Gastroesophageal sphincter (tissue), 4 donors: ENCODE measurements around the gene TRIM17. TPM values are rescaled to one million over a fixed set of nuclear protein-coding genes. Genes with fewer than 3 reads are reported as not detected.

Experiments
- ATAC-seq: fragments of 150-250 bp; one replicate; pipeline ENCODE4 v1.9.1; 2016; ENCODE audit warnings: mild to moderate bottlenecking, moderate library complexity
- H3K27ac ChIP-seq, 4 donors: fragments of 200-600 bp; sonication (generic) in 3 of 4; 1 replicate in 3 of 4; 2 replicates in 1 of 4; pipeline ENCODE4 v1.5.1; 2016 to 2019
- H3K27me3 ChIP-seq: fragments of 200-600 bp; sonication (generic); one replicate; pipeline ENCODE4 v1.5.1; 2019
- H3K36me3 ChIP-seq, 2 donors: fragments of 200-600 bp; sonication (generic); one replicate each; pipeline ENCODE4 v1.5.1; 2019; ENCODE audit warnings: control low read depth in 1 of 2
- H3K4me1 ChIP-seq, 3 donors: fragments of 200-600 bp; sonication (generic); 1 replicate in 2 of 3; 2 replicates in 1 of 3; pipeline ENCODE4 v1.5.1; 2016 to 2019; ENCODE audit warnings: control low read depth in 2 of 3
- H3K4me3 ChIP-seq, 2 donors: fragments of 200-600 bp; sonication (generic); one replicate each; pipeline ENCODE4 v1.5.1; 2019; ENCODE audit warnings: mild to moderate bottlenecking in 1 of 2, moderate library complexity in 1 of 2
- H3K9me3 ChIP-seq, 3 donors: fragments of 200-600 bp; sonication (generic); one replicate each; pipeline ENCODE4 v1.5.1; 2017 to 2019; ENCODE audit warnings: control low read depth in 2 of 3
- EP300 ChIP-seq: sonication (generic); formaldehyde crosslinking; IDR thresholded peaks from one replicate; pipeline ENCODE4 v1.6.1; 2017; ENCODE audit warnings: antibody characterized with exemption, mild to moderate bottlenecking
- POLR2A ChIP-seq, 2 donors: fragments of 450-650 bp; IDR thresholded peaks; one replicate each; pipeline ENCODE4 v1.6.1; 2017; ENCODE audit warnings: antibody characterized with exemption in 2 of 2, mild to moderate bottlenecking in 2 of 2, moderate library complexity in 1 of 2
- POLR2AphosphoS5 ChIP-seq: sonication (generic); formaldehyde crosslinking; IDR thresholded peaks from one replicate; pipeline ENCODE4 v1.6.1; 2017; ENCODE audit warnings: antibody characterized with exemption
- WGBS, 2 donors: methylation state at CpG; one replicate each; pipeline ENCODE4 v1.1.5; 2018; ENCODE audit warnings: low coverage in 1 of 2; 5-methylcytosine and 5-hydroxymethylcytosine counted together
- total RNA-seq, 4 donors: library from RNA; depleted of rRNA; stranded (reverse); fragments of >200 nt; gene quantifications; one replicate each; pipeline ENCODE4 v1.1.0, GENCODE V29; 2016
- TF ChIP-seq, protein P1 (sequence below), 4 experiments: fragments of 200-600 bp in 2 of 4; fragments of 450-650 bp in 2 of 4; sonication (generic) in 1 of 4; IDR thresholded peaks; one replicate each; pipeline ENCODE4 v1.5.1; 2017 to 2019; ENCODE audit warnings: antibody characterized with exemption in 4 of 4, mild to moderate bottlenecking in 2 of 4, moderate library complexity in 2 of 4

The TRIM17 gene
- total RNA-seq, 4 donors from 2014 or later: not detected

DNA sequence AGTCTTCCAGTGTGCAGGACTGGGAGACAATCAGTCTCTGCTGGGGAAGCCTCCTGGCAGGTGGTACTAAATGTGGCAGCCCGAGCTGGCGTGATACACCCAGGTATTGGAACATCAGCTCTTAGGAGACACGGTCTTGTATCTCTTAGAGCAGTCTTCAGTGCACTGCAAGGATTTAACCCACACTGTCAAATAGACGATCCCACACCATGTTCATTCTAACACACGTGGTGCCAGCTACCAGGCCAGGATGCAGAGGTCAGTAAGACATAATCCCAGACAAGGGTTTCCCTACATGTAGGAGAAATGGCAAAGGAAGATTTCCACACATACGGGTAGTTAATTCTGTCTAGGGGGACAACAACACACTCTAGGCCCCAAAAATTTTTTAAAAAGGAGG is 18.7 kb downstream of the TRIM17 start:
- Histone ChIP-seq H3K27ac (no peak overlapping the region), H3K36me3 (peaks cover 0 to 90% of the 10 kb centered on the region in 2 donors), H3K9me3 (no peaks in the 10 kb centered on the region), H3K27me3 (no peaks in the 10 kb centered on the region), H3K4me3 (no peak overlapping the region), H3K4me1 (peaks cover 0 to 39% (median under 1%) of the 10 kb centered on the region in 3 donors)
- TF ChIP-seq POLR2AphosphoS5: no peak
- no peak for TF ChIP-seq EP300
- TF ChIP-seq, protein P1, sequence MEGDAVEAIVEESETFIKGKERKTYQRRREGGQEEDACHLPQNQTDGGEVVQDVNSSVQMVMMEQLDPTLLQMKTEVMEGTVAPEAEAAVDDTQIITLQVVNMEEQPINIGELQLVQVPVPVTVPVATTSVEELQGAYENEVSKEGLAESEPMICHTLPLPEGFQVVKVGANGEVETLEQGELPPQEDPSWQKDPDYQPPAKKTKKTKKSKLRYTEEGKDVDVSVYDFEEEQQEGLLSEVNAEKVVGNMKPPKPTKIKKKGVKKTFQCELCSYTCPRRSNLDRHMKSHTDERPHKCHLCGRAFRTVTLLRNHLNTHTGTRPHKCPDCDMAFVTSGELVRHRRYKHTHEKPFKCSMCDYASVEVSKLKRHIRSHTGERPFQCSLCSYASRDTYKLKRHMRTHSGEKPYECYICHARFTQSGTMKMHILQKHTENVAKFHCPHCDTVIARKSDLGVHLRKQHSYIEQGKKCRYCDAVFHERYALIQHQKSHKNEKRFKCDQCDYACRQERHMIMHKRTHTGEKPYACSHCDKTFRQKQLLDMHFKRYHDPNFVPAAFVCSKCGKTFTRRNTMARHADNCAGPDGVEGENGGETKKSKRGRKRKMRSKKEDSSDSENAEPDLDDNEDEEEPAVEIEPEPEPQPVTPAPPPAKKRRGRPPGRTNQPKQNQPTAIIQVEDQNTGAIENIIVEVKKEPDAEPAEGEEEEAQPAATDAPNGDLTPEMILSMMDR (IDR thresholded peaks at IDR 0.05): no peak
- TF ChIP-seq POLR2A (IDR thresholded peaks at IDR 0.05): no peak
- ATAC-seq: no peak
- 79 to 90% methylated on average over 2 to 4 of the region's 6 CpGs for WGBS, 2 donors

DNA sequence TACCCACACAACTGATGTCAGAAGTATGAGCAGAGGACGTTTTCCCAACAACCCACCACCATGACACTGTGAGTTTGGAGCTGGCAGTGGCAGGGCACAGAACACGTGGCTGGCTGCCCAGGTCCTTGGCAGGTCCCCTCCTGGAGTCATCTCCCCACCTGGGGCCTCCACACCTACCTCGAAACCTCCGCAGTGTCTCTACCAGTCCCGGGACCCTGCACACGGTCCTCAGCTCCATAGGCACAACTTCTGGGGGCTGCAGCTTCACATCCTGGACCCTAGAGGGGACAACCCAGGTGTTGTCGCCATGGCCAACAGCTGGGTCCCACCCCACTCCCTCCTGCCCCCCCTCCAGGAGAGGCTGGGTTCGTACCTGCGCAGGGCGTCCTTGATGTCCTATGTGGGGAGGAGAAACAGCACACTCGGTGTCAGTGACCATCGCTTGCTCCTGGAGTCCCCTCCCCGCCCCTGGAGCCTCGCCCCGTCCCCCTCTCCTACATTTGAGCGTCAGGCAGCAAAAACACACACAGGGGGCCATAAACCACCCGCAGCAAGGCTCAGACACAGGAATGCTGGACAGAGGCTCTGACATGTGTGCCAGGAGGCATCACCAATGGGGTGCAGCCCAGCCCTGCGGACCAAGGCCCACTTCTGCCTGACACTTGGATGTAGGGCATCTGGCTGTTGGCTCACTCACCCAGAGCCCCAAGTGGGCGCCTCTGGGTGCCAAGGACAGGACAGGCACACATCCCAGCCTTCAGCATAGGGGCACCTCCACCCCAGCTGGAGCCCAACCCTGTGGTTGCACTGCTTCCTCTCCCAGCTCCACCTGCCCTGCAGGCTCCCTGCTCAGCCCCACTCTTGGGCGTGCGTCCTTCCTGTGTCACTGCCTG is 19.6 kb downstream of the TRIM17 start:
- peaks cover 0 to 89% of the 10 kb centered on the region in 2 donors for H3K36me3 ChIP-seq
- H3K27ac ChIP-seq: no peak overlapping the region
- no peaks in the 10 kb centered on the region for H3K27me3 ChIP-seq
- H3K9me3 ChIP-seq: no peaks in the 10 kb centered on the region
- TF ChIP-seq POLR2AphosphoS5: no peak
- no peak for TF ChIP-seq EP300
- TF ChIP-seq, protein P1 (IDR thresholded peaks at IDR 0.05): no peak
- no peak for TF ChIP-seq POLR2A (IDR thresholded peaks at IDR 0.05)
- H3K4me3 ChIP-seq: no peak overlapping the region
- peaks cover 0 to 35% (median 3%) of the 10 kb centered on the region in 3 donors for H3K4me1 ChIP-seq
- 70 to 83% methylated on average over 2 to 4 of the region's 21 CpGs for WGBS, 2 donors
- ATAC-seq: no peak

DNA sequence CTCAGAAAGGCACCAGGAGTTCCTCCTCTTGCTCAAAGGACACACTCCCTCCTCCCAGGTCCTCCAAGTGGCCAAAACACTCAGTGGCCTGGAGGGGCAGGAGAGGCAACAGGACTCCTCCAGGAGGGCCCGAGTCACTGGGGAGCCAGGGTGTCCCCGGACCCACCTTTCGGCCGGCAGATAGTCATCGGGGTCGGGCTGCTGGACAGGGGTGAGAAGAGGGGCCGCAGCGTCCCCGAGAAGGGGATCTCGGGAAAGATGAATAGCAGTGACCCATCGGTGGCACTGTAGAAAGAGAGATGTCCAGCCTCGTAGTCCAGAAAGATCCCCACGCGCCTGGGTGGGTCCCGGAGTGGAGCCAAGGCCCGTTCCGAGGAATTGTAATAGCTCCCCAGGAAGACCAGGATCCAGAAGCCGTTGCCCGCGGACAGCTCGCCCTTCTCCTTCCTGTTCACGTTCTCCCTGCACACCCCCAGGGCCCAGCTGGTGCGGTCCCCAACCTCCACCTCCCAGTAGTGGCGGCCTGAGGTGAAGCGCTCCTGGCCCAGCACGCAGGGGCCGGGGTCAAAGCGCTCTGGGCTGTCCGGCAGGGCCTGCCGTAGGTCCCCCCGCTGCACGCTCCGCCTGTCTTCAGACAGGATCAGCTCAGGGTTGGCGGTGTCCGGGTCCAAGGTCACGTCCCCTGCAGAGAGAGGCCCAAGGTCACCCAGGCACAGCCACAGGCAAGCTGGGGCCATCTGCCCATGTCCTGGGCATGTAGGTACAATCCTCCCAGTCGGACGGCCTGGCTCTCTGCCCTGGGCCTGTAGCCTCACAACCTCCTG is 21.9 kb downstream of the TRIM17 start:
- peaks cover 0 to 19% (median 3%) of the 10 kb centered on the region in 3 donors for H3K4me1 ChIP-seq
- no peaks in the 10 kb centered on the region for H3K9me3 ChIP-seq
- H3K4me3 ChIP-seq: no peak overlapping the region
- WGBS, 2 donors: no CpG with 5 or more reads among the region's 38 CpGs
- peaks cover 0 to 67% of the 10 kb centered on the region in 2 donors for H3K36me3 ChIP-seq
- TF ChIP-seq POLR2AphosphoS5 (no peak), POLR2A (IDR thresholded peaks at IDR 0.05) (no peak), EP300 (no peak)
- TF ChIP-seq, protein P1 (IDR thresholded peaks at IDR 0.05): no peak
- ATAC-seq: no peak
- H3K27me3 ChIP-seq: no peaks in the 10 kb centered on the region
- H3K27ac ChIP-seq: peak overlapping the region in 1 of 4 donors; percentile 56

DNA sequence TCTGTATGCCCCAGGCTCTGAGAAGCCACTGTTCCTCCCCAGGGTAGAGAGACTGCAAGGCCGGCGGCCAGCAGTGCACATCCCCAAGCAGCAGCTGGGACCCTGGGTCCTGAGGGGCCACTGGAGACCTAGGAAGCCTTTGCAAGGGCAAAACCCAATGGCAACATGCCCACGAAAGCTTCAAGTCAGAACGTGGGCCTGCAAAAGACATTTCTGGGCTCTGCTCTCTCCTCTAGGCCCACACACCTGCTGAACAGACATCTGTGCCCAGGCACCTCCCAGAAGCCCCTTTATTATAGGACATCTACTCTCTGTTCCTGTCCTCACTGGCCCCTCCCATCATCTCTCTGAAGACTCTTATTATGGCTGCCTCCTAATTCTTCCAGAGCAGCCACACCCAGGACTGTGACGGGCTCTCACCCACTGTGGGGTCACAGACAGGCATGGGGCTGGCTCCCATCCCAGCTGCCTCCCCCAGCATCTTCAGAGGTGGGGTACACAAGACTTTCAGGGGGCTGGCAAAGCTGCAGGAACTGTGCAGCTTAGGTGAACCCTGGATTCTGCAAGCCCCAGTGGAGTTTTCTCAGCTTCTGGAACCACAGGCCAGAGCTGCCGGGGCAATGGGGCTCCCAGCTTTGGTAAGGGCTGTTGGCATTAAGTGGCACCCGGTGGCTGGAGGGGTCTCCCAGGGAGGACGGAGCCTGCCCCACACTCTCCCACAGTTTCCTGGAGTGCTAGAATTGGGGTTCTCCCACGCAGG is 22.7 kb downstream of the TRIM17 start:
- no peak overlapping the region for H3K4me3 ChIP-seq
- no CpG with 5 or more reads among the region's 9 CpGs for WGBS, 2 donors
- peak overlapping the region in 3 of 4 donors; percentile 26 to 60 (median 56) for H3K27ac ChIP-seq
- H3K4me1 ChIP-seq: peaks cover 0 to 19% (median 3%) of the 10 kb centered on the region in 3 donors
- peaks cover 0 to 59% of the 10 kb centered on the region in 2 donors for H3K36me3 ChIP-seq
- H3K27me3 ChIP-seq: no peaks in the 10 kb centered on the region
- TF ChIP-seq, protein P1 (IDR thresholded peaks at IDR 0.05): no peak
- TF ChIP-seq POLR2AphosphoS5: no peak
- no peak for TF ChIP-seq EP300
- TF ChIP-seq POLR2A (IDR thresholded peaks at IDR 0.05): no peak
- peak; percentile 9 for ATAC-seq
- H3K9me3 ChIP-seq: no peaks in the 10 kb centered on the region
